DMS53 (cell line): Measurements from ENCODE around the gene GPR45.

Experiments used
- DNase-seq: peaks from one replicate; lab custom pipeline; 2025; lab: John Stamatoyannopoulos, UW

GPR45 gene

GRCh38 chr2:105254531-105255210 lies 13.1 kb downstream of the GPR45 start:
- DNase-seq = no peak

GRCh38 chr2:105255979-105256378 lies 14.4 kb downstream of the GPR45 start:
- no peak for DNase-seq

GRCh38 chr2:105256431-105257047 lies 15.0 kb downstream of the GPR45 start:
- no peak for DNase-seq

DNA sequence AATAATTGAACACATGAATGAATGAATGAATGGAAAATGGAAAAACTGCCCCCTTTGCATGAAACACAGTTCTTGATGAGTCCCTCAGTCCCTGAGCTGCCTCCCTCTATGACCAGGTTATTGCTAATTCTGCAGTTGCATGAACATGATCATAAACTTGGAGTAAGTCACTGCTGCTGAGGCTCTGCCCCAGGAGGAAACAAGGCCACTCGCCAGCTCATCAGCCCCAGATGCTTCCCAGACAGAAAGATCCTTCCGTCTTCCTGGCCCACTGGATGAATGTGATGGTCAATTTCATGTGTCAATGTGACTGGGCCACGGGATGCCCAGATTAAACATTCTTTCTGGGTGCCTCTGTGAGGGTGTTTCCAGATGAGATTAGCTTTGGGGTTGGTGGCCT lies 16.4 kb downstream of the GPR45 start:
- no peak for DNase-seq

- DNase-seq = no peak
Measured at GRCh38 chr2:105258835-105259350, 17.4 kb downstream of the GPR45 start.

- no peak for DNase-seq
Measured at GRCh38 chr2:105261061-105261460, 19.5 kb downstream of the GPR45 start.

DNA sequence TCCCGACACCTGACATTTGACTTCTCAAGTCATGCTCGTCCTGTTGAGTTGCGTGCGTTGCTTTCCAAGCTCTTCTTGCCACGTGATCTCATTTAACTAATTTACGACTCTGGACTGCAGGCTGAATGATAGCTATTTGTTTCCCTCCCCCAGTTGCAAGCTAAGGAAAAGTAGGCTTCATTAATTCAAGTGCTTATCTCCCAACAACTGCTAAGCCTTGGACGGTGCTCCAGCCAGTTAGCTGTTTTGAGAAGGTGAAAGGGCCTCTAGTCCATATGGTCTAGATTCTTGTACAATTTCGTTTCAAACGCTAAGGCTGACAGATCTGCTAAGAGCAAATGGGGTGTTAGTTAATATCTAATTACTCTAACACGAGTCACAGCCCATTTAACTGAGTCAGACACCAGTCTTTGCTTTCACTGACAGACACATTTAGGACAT lies 21.1 kb downstream of the GPR45 start:
- DNase-seq = no peak

GRCh38 chr2:105269426-105269825 lies 27.9 kb downstream of the GPR45 start:
- no peak for DNase-seq

DNA sequence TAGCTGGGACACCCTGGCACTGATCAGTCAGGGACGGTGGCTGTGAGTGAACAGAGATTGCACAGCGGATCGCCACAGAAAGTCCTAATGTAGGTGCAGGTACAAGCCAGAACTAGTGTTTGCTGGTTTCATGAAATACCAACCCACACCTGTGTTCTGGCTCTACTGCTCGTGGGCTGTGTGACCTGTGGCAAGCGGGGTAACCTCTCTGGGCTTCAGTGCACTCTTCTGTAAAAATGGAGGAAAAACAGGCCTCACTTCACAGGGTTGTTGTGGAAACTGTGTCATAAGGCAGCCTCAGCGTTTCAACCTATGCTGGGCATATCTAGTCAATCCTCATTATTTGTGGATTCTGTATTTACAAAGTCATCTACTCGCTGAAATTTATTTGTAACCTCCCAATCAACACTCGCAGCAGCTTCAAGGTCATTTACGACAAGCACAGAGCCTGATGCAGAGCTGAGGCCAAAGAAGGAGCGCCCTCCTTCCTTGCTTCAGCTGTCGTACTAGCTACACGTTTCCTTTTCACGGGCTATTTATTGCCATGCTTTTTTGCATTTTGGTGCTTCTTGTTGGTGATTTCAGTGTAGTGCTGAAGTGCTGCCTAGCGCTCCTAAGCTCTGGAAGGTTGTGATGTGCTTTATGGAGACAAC lies 30.0 kb downstream of the GPR45 start:
- DNase-seq = no peak

- no peak for DNase-seq
Measured at GRCh38 chr2:105272176-105272575, 30.6 kb downstream of the GPR45 start.

DNA sequence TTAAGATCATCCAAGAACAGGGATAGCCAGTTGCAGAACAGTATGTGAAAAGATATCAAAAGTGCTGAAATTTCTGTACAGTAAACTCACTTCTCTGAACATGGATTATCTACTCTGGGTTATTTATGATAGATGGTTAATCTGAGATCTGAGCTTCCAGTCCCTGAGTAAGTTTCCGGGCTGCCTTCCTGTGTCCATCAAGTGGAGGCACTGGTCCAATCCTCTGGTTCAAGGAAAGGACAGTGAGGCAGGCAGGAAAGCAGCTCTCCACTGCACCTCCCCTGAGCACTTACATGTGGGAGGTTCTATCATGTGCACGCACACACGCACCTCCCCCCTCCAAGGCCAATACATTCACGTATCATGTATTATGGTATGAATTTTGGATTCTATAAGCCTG lies 32.5 kb downstream of the GPR45 start:
- no peak for DNase-seq

GRCh38 chr2:105278654-105279053 lies 37.1 kb downstream of the GPR45 start:
- no peak for DNase-seq

GRCh38 chr2:105279126-105279525 lies 37.6 kb downstream of the GPR45 start:
- DNase-seq = no peak

DNA sequence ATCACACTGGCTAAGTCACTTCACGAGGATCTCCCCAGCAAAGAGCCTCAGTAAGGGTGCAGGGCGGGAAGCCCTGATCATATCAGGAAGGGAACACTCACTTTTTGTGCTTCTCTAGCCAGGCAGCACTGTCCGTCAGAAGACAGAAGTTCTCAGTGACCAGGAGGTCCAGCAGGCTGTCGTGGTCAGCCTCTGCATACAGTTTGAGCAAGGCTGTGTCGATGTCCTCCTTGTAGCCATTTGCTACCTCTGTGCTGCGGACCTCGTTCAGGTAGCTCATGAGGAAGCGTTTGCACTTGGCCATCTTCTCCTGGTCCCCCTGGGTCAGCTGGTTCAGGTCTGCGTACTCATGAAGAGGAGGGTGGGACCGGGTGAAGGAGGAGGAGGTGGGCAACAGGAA lies 38.7 kb downstream of the GPR45 start:
- no peak for DNase-seq

- no peak for DNase-seq
Measured at GRCh38 chr2:105283532-105283931, 42.0 kb downstream of the GPR45 start.

GRCh38 chr2:105287692-105288091 lies 46.1 kb downstream of the GPR45 start:
- peak; percentile 71 for DNase-seq

DNA sequence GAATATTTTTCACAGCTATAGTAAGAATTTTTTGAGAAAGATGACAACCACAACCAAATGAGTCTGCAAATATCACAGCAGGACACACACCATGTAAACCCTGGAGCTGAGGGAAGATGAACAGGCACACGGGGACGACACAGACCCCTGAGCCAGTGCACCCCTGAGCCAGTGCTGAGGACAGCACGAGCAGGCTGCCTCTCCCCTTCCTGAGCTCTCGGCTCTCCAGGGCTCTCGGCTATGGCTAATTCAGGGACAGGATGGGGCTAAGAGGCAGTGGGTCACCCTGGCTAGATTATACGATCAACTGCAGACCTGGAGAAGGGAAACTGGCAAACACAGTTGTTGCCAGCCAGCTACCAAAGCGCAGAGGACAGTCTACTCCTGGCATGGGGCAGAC lies 46.6 kb downstream of the GPR45 start:
- DNase-seq = no peak

GRCh38 chr2:105290981-105291660 lies 49.6 kb downstream of the GPR45 start:
- DNase-seq = no peak

- DNase-seq = no peak
Measured at GRCh38 chr2:105291981-105292380, 50.4 kb downstream of the GPR45 start.
